ENCODE measurements around the gene ARHGAP5.

The ARHGAP5 gene

GRCh38 chr14:32185097-32185496, 108.0 kb downstream of the ARHGAP5 start:
- DNase-seq, result no peak

DNA sequence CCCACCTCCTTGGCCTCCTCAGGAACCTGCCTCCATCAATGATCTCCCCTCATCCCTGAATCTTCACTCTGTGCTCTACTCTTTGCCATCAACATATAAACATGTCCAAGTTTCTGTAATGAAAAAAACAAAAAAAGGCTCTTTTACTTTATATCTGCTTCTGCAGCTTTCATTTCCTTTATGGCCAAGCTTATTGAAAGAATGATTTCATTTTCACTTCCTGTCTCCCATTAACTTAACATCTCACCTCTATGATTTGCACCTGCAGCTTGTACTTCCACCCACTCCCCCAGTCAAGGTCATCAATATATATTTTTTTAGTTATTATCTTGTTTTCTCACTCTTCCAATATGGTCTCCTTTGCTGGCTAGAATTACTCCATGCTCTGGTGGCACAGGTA, 109.1 kb downstream of the ARHGAP5 start:
- no peak for DNase-seq

GRCh38 chr14:32189811-32190210, 112.7 kb downstream of the ARHGAP5 start:
- DNase-seq, result no peak

- no peak for DNase-seq
Measured at GRCh38 chr14:32190673-32191072, 113.6 kb downstream of the ARHGAP5 start.

DNA sequence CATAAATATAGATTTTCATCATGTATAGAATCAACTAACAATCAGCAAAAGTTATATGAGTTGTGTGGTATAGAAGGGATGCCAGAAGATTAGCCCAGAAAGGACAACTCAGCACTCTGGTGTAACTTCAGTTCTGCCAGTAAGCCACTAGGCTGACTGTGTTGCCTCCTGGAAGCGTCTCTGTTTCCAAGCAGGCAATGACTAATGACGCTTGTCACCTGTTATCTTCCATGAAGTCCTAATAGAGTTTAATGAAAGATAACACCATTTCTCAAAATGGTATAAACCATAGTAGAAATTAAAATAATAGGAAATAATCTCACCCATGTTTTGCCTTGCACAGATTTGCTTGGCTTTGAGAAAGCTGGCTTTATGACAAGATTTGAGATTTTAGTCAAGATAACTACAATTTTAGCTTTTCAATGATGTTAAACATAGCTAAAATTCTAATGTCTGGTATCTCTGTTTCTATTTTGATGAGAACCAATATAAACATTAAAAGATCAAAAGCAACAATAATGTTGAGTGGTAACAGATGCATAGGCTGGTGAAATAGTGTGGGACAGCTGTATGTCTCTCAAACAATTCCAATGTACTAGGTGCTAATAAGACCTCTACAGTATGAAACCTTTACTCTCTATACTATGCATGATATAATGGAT, 115.7 kb downstream of the ARHGAP5 start:
- DNase-seq, result no peak

DNA sequence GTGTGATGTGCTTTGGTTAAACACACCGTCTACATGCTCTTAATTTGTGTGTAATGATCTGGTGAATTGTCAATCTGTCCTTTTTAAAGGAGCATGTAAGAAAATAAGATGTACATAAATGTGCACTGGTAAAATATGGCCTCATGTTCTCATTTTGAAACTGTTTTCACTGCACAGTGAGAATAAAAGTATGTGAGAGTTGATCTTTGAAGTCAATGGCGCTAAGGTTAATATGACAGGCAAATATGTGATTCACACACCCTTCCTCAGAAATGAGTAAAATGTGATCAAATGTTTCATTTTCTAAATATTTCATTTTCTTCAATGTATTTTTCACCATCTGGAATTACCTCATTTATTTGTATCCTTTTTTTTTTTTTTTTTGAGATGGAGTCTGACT, 116.4 kb downstream of the ARHGAP5 start:
- no peak for DNase-seq

DNA sequence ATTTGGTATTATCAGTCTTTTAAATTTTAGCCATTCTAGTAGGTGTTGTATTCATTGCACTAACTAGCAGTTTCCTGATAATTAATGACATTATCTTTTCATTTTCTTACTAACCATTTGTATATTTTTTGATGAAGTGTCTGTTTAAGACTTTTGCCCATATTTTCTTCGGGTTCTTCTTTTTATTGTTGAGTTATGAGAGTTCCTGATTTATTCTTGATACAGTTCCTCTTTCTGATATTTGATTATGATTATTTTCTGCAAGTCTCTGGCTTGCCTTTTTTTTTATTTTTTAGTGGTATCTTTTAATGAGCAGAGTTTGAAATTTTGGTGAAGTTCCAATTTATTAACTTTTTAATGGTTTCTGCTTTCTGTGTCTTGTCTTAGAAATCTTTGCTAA, 118.5 kb downstream of the ARHGAP5 start:
- no peak for DNase-seq

GRCh38 chr14:32197919-32198318, 120.8 kb downstream of the ARHGAP5 start:
- no peak for DNase-seq

- DNase-seq, result no peak
Measured at GRCh38 chr14:32200368-32201192, 123.5 kb downstream of the ARHGAP5 start.

DNA sequence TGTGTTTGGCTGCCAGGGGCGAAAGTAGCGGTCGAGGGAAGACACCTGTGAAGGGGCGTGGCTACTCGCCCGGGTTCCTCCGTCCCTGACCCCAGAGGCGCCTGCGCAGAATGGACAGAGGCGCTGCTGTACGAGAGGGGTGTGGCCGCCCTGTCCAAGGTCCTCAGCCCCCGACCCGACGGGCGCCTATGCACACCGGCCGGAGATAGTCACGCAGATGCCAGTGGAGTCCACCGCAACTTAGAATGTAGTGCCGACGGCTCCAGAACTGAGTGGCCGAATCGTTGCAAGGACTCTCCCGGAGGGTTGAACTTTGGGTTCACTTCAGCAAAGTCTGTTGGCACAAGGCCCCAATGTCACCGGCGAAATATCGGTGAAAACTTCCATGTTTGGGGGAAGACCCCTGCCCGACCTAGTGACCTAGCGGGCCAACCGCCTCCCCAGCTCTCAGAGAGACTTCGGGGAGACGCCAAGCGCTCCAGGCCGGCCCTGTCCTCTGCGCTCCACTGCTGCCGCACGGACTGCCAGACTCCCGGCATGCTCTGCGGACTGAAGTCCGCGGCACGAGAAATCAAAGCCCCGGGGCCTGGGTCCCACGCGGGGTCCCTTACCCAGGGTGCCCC, 124.2 kb downstream of the ARHGAP5 start:
- peak; percentile 81 for DNase-seq

- DNase-seq, result peak; percentile 52
Measured at GRCh38 chr14:32201816-32202490, 124.8 kb downstream of the ARHGAP5 start, which contains the start of gene RNU6-7. RNU6-7 (plus strand) TSS chr14:32202045.

DNA sequence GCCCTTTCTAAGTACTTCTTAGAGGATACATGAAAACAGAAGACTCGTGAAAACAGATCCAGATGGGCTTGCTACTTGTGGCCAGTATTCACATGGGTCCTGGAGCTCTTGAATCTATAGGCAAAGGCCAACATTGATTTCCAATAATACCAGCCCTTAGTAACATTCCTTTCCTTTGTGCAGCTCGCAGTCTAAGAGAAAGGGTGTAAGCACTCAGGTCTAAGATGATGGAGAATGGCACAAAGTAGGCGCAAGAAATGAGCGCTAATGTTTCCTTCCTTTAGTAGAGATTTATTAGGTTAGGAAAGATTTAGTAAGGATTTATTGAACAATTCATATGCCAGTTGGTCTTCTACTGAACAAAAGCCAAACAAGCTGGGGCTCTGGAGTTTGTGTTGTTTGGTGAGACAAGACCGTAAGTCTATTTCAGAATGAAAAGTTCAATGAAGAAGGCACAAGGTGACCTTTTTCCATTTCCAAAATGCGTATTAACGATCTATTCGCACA, 125.4 kb downstream of the ARHGAP5 start:
- DNase-seq, result no peak

GRCh38 chr14:32202998-32203882, 126.1 kb downstream of the ARHGAP5 start, which contains the start of gene RNU6-8:
RNU6-8 (minus strand) TSS chr14:32203269.
- DNase-seq, result peak; percentile 90

GRCh38 chr14:32203928-32204357, 126.8 kb downstream of the ARHGAP5 start:
- peak; percentile 18 for DNase-seq

- DNase-seq, result no peak
Measured at GRCh38 chr14:32205554-32205953, 128.4 kb downstream of the ARHGAP5 start.

DNA sequence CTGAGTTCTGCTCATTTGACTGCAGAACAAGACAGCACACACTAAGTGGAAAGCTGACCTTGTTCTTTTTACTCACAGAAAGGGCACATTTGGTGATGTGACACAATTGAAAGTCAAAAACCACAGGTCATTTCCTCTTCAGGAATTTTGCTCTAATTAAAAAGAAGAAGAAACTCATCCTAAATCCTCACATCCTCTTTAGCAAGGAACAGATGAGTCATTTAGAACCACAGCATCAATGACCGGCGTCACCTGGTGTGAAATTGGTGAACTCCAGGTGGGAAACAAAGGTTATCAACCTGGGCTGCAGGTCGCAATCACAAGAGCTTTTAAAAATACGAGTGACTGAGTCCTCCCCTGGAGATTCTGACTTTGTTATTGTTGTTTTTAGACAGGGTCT, 128.9 kb downstream of the ARHGAP5 start:
- DNase-seq, result peak; percentile 5

DNA sequence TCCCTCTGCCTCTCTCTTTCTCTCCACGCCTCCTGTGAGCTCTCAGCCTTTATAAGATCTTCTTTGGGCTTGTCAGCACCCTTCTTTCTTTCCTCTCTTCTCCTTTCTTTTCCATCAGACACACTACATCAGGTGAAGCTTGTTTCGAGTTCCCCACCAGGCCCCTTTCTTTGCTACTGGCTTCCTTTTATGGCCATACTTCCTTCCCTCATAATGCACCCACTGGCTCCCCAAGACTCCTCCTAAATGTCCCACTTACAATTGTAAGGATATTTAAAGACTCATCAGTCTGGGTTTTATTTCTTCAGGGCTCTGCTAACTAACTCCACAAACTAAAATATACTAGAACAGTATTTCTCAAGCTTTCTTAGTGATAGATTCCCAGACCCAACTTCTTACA, 129.4 kb downstream of the ARHGAP5 start:
- no peak for DNase-seq

DNA sequence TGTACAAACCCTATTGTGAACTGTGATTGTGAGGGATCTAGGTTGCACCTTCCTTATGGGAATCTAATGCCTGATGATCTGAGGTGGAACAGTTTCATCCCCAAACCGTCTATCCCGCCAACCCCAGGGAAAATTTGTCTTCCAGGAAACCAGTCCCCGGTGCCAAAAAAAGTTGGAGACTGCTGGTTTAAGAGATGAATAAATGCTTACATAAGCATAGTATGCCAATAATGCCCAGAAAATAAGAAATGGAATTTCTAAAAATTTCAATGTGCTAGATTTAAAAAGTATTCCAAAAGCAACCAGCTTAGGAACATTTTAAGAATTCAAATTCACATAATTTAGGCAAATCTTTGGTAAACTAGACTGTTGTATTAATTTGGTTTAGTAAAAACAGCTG, 131.4 kb downstream of the ARHGAP5 start:
- DNase-seq, result no peak

All from CD4-positive, alpha-beta T cell treated with Interleukin-17A for 1 hour (primary cell).